Endothelial cell of umbilical vein (primary cell): ENCODE results near the gene FUT9. TPM values are rescaled to one million over a fixed set of nuclear protein-coding genes. Genes with fewer than 3 reads are reported as not detected.

Source experiments
- BruUV-seq: library from RNA; stranded (reverse); fragments of 400-500 nt; replicated peaks from 2 replicates; lab custom pipeline; 2021; lab: Mats Ljungman, UMichigan
- CTCF ChIA-PET: fragments of 300-600, 350-600 bp; sonication (Branson Sonifier 250); formaldehyde crosslinking; loops from one replicate; lab custom pipeline; 2021; ENCODE audit warnings: antibody characterized with exemption, inconsistent platforms; lab: Charles Lee
- POLR2A ChIA-PET: fragments of 300-600, 350-600 bp; sonication (Branson Sonifier 250); formaldehyde crosslinking; loops from one replicate; lab custom pipeline; 2021; ENCODE audit warnings: antibody characterized with exemption, inconsistent platforms; lab: Charles Lee
- DNase-seq: peaks from one replicate; pipeline ENCODE4 v3.0.0-alpha.2; 2011; ENCODE audit warnings: low read depth, low spot score
- FAIRE-seq: peaks from 2 replicates; lab custom pipeline; 2011; peaks lifted over from hg19 to GRCh38; lab: Jason Lieb, UNC
- H2AFZ ChIP-seq: 2 replicates; pipeline ENCODE4 v1.6.0; 2012; ENCODE audit warnings: low read depth, low read length, control low read depth, inconsistent platforms
- H3K27ac ChIP-seq: 2 replicates; pipeline ENCODE4 v1.5.1; 2011; ENCODE audit warnings: low read depth, mild to moderate bottlenecking, control low read depth, low read length, moderate library complexity; ENCODE audit not compliant: insufficient read depth
- H3K27me3 ChIP-seq, 2 experiments: 2 replicates each; pipeline versions ENCODE4 v1.6.0 to v1.6.1; 2011; ENCODE audit warnings: low read length in 2 of 2, mixed read lengths in 1 of 2; ENCODE audit not compliant: control insufficient read depth in 2 of 2, insufficient read depth in 2 of 2
- H3K36me3 ChIP-seq, 2 experiments: 2 replicates in 1 of 2; 3 replicates in 1 of 2; pipeline ENCODE4 v1.5.1; 2011; ENCODE audit warnings: low read length in 2 of 2, mild to moderate bottlenecking in 1 of 2, moderate library complexity in 1 of 2; ENCODE audit not compliant: control insufficient read depth in 2 of 2, insufficient read depth in 2 of 2; ENCODE audit errors: extremely low read depth in 1 of 2
- H3K4me1 ChIP-seq: 3 replicates; pipeline ENCODE4 v1.5.1; 2011; ENCODE audit warnings: mild to moderate bottlenecking, low read length; ENCODE audit not compliant: control insufficient read depth, insufficient read depth; ENCODE audit errors: extremely low read depth
- H3K4me2 ChIP-seq: 2 replicates; pipeline ENCODE4 v1.6.1; 2011; ENCODE audit warnings: low read length, control low read depth, mixed read lengths; ENCODE audit not compliant: insufficient read depth
- H3K4me3 ChIP-seq, 3 experiments: fragments of 200-600 bp in 1 of 3; sonication (generic), shearing (Covaris generic) in 1 of 3; replicated peaks in 1 of 3; 2 replicates each; pipeline ENCODE4 v1.5.1; 2011 to 2016; ENCODE audit warnings: control low read depth in 3 of 3, low read length in 3 of 3, mild to moderate bottlenecking in 2 of 3, inconsistent platforms in 1 of 3, low read depth in 1 of 3, moderate library complexity in 1 of 3; ENCODE audit not compliant: insufficient read depth in 1 of 3
- H3K79me2 ChIP-seq: 2 replicates; pipeline ENCODE4 v1.6.0; 2012; ENCODE audit warnings: low read length, inconsistent platforms; ENCODE audit not compliant: control insufficient read depth, insufficient read depth
- H3K9ac ChIP-seq: replicated peaks from 2 replicates; pipeline ENCODE3; 2011; ENCODE audit warnings: low read length, control low read depth; ENCODE audit not compliant: insufficient read depth; ENCODE audit errors: extremely low read depth
- H3K9me1 ChIP-seq: replicated peaks from 3 replicates; pipeline ENCODE4 v1.6.0; 2011; ENCODE audit warnings: mild to moderate bottlenecking, low read length; ENCODE audit not compliant: control insufficient read depth, insufficient read depth; ENCODE audit errors: extremely low read depth
- H3K9me3 ChIP-seq: replicated peaks from 2 replicates; pipeline ENCODE4 v1.5.1; 2012; ENCODE audit warnings: low read length, inconsistent platforms; ENCODE audit not compliant: control insufficient read depth, insufficient read depth
- H4K20me1 ChIP-seq: replicated peaks from 2 replicates; pipeline ENCODE3; 2011; ENCODE audit warnings: mild to moderate bottlenecking, low read length; ENCODE audit not compliant: control insufficient read depth, insufficient read depth; ENCODE audit errors: extremely low read depth
- CTCF ChIP-seq, 2 donors: IDR thresholded peaks; 1 replicate in 1 of 2; 2 replicates in 1 of 2; pipeline ENCODE4 v1.5.1; 2011; ENCODE audit warnings: low read length in 2 of 2, mild to moderate bottlenecking in 2 of 2, moderate library complexity in 2 of 2, control low read depth in 1 of 2, inconsistent platforms in 1 of 2, low read depth in 1 of 2; ENCODE audit not compliant: insufficient read depth in 1 of 2; ENCODE audit errors: extremely low read depth in 1 of 2
- EZH2 ChIP-seq: IDR thresholded peaks from 2 replicates; pipeline ENCODE4 v1.6.1; 2012; ENCODE audit warnings: borderline replicate concordance, low read depth, mild to moderate bottlenecking, moderate library complexity, low read length, inconsistent platforms; ENCODE audit not compliant: severe bottlenecking
- FOS ChIP-seq: IDR thresholded peaks from 2 replicates; pipeline ENCODE4 v1.6.1; 2011; ENCODE audit warnings: mild to moderate bottlenecking, low read length, moderate library complexity, borderline replicate concordance; ENCODE audit not compliant: insufficient read depth
- GATA2 ChIP-seq: IDR thresholded peaks from 2 replicates; pipeline ENCODE4 v1.7.0; 2011; ENCODE audit warnings: low read depth, mild to moderate bottlenecking, moderate library complexity, mixed read lengths, low read length; ENCODE audit not compliant: insufficient read length, insufficient read depth
- JUN ChIP-seq: IDR thresholded peaks from 2 replicates; pipeline ENCODE4 v1.6.1; 2011; ENCODE audit warnings: borderline replicate concordance, low read depth; ENCODE audit not compliant: insufficient read length, insufficient read depth
- MAX ChIP-seq: IDR thresholded peaks from 2 replicates; pipeline ENCODE4 v1.6.1; 2011; ENCODE audit not compliant: insufficient read depth, insufficient read length
- MYC ChIP-seq: IDR thresholded peaks from one replicate; pipeline ENCODE4 v1.6.1; 2011; ENCODE audit warnings: mild to moderate bottlenecking, low read depth, low read length
- POLR2A ChIP-seq: IDR thresholded peaks from 2 replicates; pipeline ENCODE4 v1.6.1; 2012; ENCODE audit warnings: low read depth, mild to moderate bottlenecking, control low read depth, low read length
- POLR2AphosphoS5 ChIP-seq: IDR thresholded peaks from 2 replicates; pipeline ENCODE4 v1.6.1; 2012; ENCODE audit warnings: low read depth, mild to moderate bottlenecking, control low read depth, low read length, moderate library complexity; ENCODE audit not compliant: insufficient read depth
- dilution Hi-C: fragments of 300-500 bp; cut with MboI; formaldehyde crosslinking; loops from one replicate; pipeline ENCODE4 v1.15.0; 2019; ENCODE audit warnings: low sequenced_read_pairs; ENCODE audit not compliant: extremely low pct_ligation_motif_present
- intact Hi-C: fragments of 100-400 bp; cut with micrococcal nuclease; formaldehyde crosslinking; loops from one replicate; pipeline ENCODE4 v1.10.0; 2022
- polyA plus RNA-seq, 4 experiments: library from polyadenylated mRNA; depleted of rRNA in 3 of 4; stranded (reverse) in 3 of 4; unstranded in 1 of 4; fragments of >200 nt; gene quantifications; 2 replicates each; pipeline versions ENCODE4 v1.2.1 to v1.2.3, GENCODE V29; 2011 to 2012; ENCODE audit warnings: missing spikeins in 1 of 4
- total RNA-seq: library from RNA; stranded (reverse); gene quantifications from 2 replicates; pipeline ENCODE4 v1.2.3, GENCODE V29; 2021

The FUT9 gene
- total and polyA plus RNA-seq, 2 donors (not counting 3 experiments of a cell fraction or from before 2014, with no cell fraction given) = not detected

- intact Hi-C loops = no loop called here
- Histone ChIP-seq H3K4me3 (no peak overlapping the region), H4K20me1 (no peaks in the 10 kb centered on the region), H3K4me2 (no peak overlapping the region), H3K4me1 (no peaks in the 10 kb centered on the region), H3K27me3 (no peaks in the 10 kb centered on the region), H3K27ac (no peak overlapping the region), H3K36me3 (no peaks in the 10 kb centered on the region), H2AFZ (no peak overlapping the region), H3K79me2 (no peaks in the 10 kb centered on the region), H3K9me3 (peaks cover 2% of the 10 kb centered on the region), H3K9me1 (no peaks in the 10 kb centered on the region), H3K9ac (no peak overlapping the region)
- FAIRE-seq = no peak
- TF ChIP-seq POLR2AphosphoS5 = no peak
- TF ChIP-seq CTCF (IDR thresholded peaks at IDR 0.05; ENCODE audit: extremely low read depth in 1 of 2, insufficient read depth in 1 of 2, low read depth in 1 of 2, low read length in 2 of 2) = no peak
- TF ChIP-seq MYC = no peak
- TF ChIP-seq JUN = no peak
- TF ChIP-seq EZH2 = no peak
- TF ChIP-seq GATA2 = no peak
- no peak for TF ChIP-seq MAX
- TF ChIP-seq FOS = no peak
- TF ChIP-seq POLR2A = no peak
- BruUV-seq = no TSS peak
- DNase-seq = no peak
- dilution Hi-C loops = no loop called here
- POLR2A ChIA-PET = no interaction called here
- CTCF ChIA-PET = no interaction called here
Observed at GRCh38 chr6:96164802-96165201, 149.0 kb downstream of the FUT9 start.
